ENCODE results near the gene C21orf91. TPM values are rescaled to one million over a fixed set of nuclear protein-coding genes. Genes with fewer than 3 reads are reported as not detected.
A peak's percentile ranks its signal among the peaks of the same experiment; 100 is the strongest.

C21orf91 gene
- 55.9 and 57.7 TPM in 2 replicates for polyA plus RNA-seq (2013)

DNA sequence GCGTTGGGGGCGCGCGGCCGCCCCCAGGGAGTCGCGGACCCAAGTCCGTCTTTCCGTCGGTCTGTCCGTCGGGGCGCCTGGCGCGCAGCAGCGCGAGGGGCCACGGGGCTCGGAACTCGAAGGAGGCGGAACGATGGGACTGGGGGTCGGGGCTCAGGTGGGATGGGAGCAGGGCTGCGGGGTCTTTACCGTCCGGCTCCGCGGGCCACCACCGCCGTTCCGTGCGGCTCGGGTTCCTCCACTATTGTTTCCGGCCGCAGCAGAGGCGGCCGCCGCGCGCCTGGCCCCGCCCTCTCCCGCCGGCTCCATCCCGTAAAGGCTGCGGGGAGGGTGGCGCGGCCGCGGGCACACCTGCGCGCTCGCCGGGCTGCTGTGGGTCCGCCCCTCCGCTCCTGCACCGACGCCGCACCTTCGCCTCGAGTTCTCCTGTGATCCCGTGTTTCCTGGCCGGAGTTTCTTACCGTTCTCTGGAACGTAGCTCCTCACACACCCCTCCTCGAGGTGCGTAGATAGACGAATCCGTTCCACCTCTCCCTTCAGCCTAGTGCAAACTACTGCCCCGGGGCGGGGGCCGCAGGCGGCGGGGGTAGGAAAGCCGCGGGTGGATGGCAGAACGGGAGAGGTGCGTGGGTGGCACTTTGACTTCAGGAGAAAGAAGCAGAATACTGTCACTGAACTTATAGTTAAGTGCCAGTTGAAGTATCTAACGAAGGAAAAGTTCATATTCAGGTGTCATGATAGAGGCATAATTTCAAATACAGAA, at the start of gene C21orf91:
TSS of gene C21orf91 (minus strand) at position 243 of the 763 bp plus-strand sequence. CDS start 1,038 bp downstream, outside the sequence.
- no peaks in the 10 kb centered on the region for H3K9me3 ChIP-seq (ENCODE audit: insufficient read depth, low read depth, low read length)
- peak within 1 kb of the TSS; percentile 96 for H3K4me2 ChIP-seq (ENCODE audit: low read length)
- H3K18ac ChIP-seq (ENCODE audit: low read length), result peak within 1 kb of the TSS; percentile 98
- peaks cover 11% of the 10 kb centered on the region for H3K79me2 ChIP-seq (ENCODE audit: control insufficient read depth, insufficient read depth, low read length, poor library complexity)
- H4K12ac ChIP-seq (ENCODE audit: low read depth, low read length), result peak within 1 kb of the TSS; percentile 94
- no peaks in the 10 kb centered on the region for H3K27me3 ChIP-seq (ENCODE audit: insufficient read depth, low read length)
- peak within 1 kb of the TSS; percentile 26 for H2AK5ac ChIP-seq (ENCODE audit: low read length)
- peak; percentile 88 to 90 for DNase-seq
- H2BK12ac ChIP-seq (ENCODE audit: low read length), result peak within 1 kb of the TSS; percentile 99
- peak within 1 kb of the TSS; percentile 96 for H3K9ac ChIP-seq (ENCODE audit: low read length)
- peak within 1 kb of the TSS; percentile 91 for H3K27ac ChIP-seq (ENCODE audit: low read depth, low read length)
- peak within 1 kb of the TSS; percentile 92 for H3K4me3 ChIP-seq (ENCODE audit: low read depth, low read length)
- peak within 1 kb of the TSS; percentile 99 for H4K8ac ChIP-seq (ENCODE audit: low read depth, low read length)
- peaks cover 13% of the 10 kb centered on the region for H3K79me1 ChIP-seq (ENCODE audit: low read length)
- H2BK120ac ChIP-seq (ENCODE audit: insufficient read depth, low read length, poor library complexity), result peak within 1 kb of the TSS; percentile 100
- no CpG with 5 or more reads among the region's 78 CpGs for WGBS (ENCODE audit: extremely low coverage, insufficient coverage, insufficient read length)
- peaks cover 0 to 3% of the 10 kb centered on the region in 2 experiments for H3K4me1 ChIP-seq (ENCODE audit: control insufficient read depth in 1 of 2, insufficient read depth in 2 of 2, low read length in 2 of 2)
- peak within 1 kb of the TSS; percentile 100 for H2AFZ ChIP-seq (ENCODE audit: insufficient read depth, low read length, poor library complexity)
- H2BK5ac ChIP-seq (ENCODE audit: low read depth, low read length, poor library complexity), result peak within 1 kb of the TSS; percentile 100
- H3K14ac ChIP-seq (ENCODE audit: low read length), result peak within 1 kb of the TSS; percentile 96
- peak within 1 kb of the TSS; percentile 99 for H4K91ac ChIP-seq (ENCODE audit: low read depth, low read length)
- H3K36me3 ChIP-seq (ENCODE audit: control insufficient read depth in 1 of 2, insufficient read depth in 2 of 2, low read length in 2 of 2), result peaks cover 3 to 4% of the 10 kb centered on the region in 2 experiments
- H3K4ac ChIP-seq (ENCODE audit: low read depth, low read length), result peak within 1 kb of the TSS; percentile 99
- H3K23ac ChIP-seq (ENCODE audit: low read length), result no peak within 1 kb of the TSS

DNA sequence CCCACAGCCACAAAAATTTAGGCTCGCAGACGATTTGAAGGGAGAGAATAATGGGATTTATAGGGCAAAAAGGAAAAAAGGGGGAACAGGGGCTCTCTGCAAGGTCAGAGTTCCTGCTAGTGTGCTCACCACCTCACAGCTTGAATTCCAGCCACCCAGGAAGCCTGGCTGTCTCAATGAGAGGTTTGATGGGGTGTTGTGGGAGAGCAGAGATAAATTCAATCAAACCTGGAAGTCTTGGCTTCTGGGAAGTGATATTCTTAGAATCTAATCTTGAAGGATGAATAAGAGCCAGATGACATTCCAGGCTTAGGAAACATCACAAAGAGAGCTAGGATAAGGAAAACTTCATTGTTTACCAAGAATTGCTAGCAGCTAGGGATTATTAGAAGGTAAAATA, 47.4 kb upstream of the C21orf91 start:
- no peak overlapping the region for H3K14ac ChIP-seq (ENCODE audit: low read length)

DNA sequence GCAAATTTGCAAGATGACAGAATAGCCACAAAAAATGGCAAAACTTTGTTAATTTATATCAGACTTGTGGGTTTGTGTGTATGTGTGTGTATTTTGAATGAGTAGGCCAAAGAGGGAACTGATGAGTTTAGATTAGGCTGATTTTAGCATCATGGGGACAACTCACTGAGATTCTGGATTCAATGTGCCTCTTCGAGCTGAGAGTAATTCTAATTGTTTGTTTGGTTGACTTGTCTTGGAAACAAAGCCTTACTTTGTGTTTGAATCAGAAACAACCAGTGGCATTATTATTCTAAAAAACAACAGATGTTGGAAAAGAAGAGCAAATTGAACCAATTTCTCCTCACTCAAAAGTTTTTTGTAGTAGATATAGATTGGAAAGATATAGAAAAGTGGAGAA, 40.5 kb upstream of the C21orf91 start:
- Histone ChIP-seq H3K79me1 (ENCODE audit: low read length) (no peaks in the 10 kb centered on the region), H3K23ac (ENCODE audit: low read length) (no peak overlapping the region), H3K9me3 (ENCODE audit: insufficient read depth, low read depth, low read length) (no peaks in the 10 kb centered on the region), H2AK5ac (ENCODE audit: low read length) (no peak overlapping the region), H3K79me2 (ENCODE audit: control insufficient read depth, insufficient read depth, low read length, poor library complexity) (no peaks in the 10 kb centered on the region), H3K14ac (ENCODE audit: low read length) (no peak overlapping the region), H3K36me3 (ENCODE audit: control insufficient read depth in 1 of 2, insufficient read depth in 2 of 2, low read length in 2 of 2) (no peaks in the 10 kb centered on the region), H4K12ac (ENCODE audit: low read depth, low read length) (no peak overlapping the region), H2BK120ac (ENCODE audit: insufficient read depth, low read length, poor library complexity) (no peak overlapping the region), H3K4me1 (ENCODE audit: control insufficient read depth in 1 of 2, insufficient read depth in 2 of 2, low read length in 2 of 2) (no peaks in the 10 kb centered on the region), H3K4ac (ENCODE audit: low read depth, low read length) (no peak overlapping the region), H3K27me3 (ENCODE audit: insufficient read depth, low read length) (no peaks in the 10 kb centered on the region), H2BK5ac (ENCODE audit: low read depth, low read length, poor library complexity) (no peak overlapping the region), H4K8ac (ENCODE audit: low read depth, low read length) (no peak overlapping the region), H3K18ac (ENCODE audit: low read length) (no peak overlapping the region), H3K4me3 (ENCODE audit: low read depth, low read length) (no peak overlapping the region), H4K91ac (ENCODE audit: low read depth, low read length) (no peak overlapping the region), H3K27ac (ENCODE audit: low read depth, low read length) (no peak overlapping the region), H2AFZ (ENCODE audit: insufficient read depth, low read length, poor library complexity) (no peak overlapping the region), H2BK12ac (ENCODE audit: low read length) (no peak overlapping the region), H3K9ac (ENCODE audit: low read length) (no peak overlapping the region), H3K4me2 (ENCODE audit: low read length) (no peak overlapping the region)
- no CpG with 5 or more reads among the region's 1 CpG for WGBS (ENCODE audit: extremely low coverage, insufficient coverage, insufficient read length)
- no peak for DNase-seq

More for the DNA sequence above, 47.4 kb upstream of the C21orf91 start:
- H3K4me1 ChIP-seq (ENCODE audit: control insufficient read depth in 1 of 2, insufficient read depth in 2 of 2, low read length in 2 of 2), result no peaks in the 10 kb centered on the region
- no peak overlapping the region for H3K18ac ChIP-seq (ENCODE audit: low read length)
- no peak overlapping the region for H2BK12ac ChIP-seq (ENCODE audit: low read length)
- no peak overlapping the region for H2AFZ ChIP-seq (ENCODE audit: insufficient read depth, low read length, poor library complexity)
- no peak overlapping the region for H4K91ac ChIP-seq (ENCODE audit: low read depth, low read length)
- peak overlapping the region; percentile 17 for H2BK120ac ChIP-seq (ENCODE audit: insufficient read depth, low read length, poor library complexity)
- no peak overlapping the region for H3K23ac ChIP-seq (ENCODE audit: low read length)
- H3K4me2 ChIP-seq (ENCODE audit: low read length), result no peak overlapping the region
- no peak overlapping the region for H3K4me3 ChIP-seq (ENCODE audit: low read depth, low read length)
- no peak overlapping the region for H2AK5ac ChIP-seq (ENCODE audit: low read length)
- H3K79me2 ChIP-seq (ENCODE audit: control insufficient read depth, insufficient read depth, low read length, poor library complexity), result no peaks in the 10 kb centered on the region
- no peak overlapping the region for H3K9ac ChIP-seq (ENCODE audit: low read length)
- no peak overlapping the region for H3K27ac ChIP-seq (ENCODE audit: low read depth, low read length)
- no peaks in the 10 kb centered on the region for H3K27me3 ChIP-seq (ENCODE audit: insufficient read depth, low read length)
- H2BK5ac ChIP-seq (ENCODE audit: low read depth, low read length, poor library complexity), result no peak overlapping the region
- no peak overlapping the region for H3K4ac ChIP-seq (ENCODE audit: low read depth, low read length)
- no peaks in the 10 kb centered on the region for H3K79me1 ChIP-seq (ENCODE audit: low read length)
- no peak overlapping the region for H4K8ac ChIP-seq (ENCODE audit: low read depth, low read length)
- DNase-seq, result no peak
- H4K12ac ChIP-seq (ENCODE audit: low read depth, low read length), result no peak overlapping the region
- H3K36me3 ChIP-seq (ENCODE audit: control insufficient read depth in 1 of 2, insufficient read depth in 2 of 2, low read length in 2 of 2), result no peaks in the 10 kb centered on the region
- WGBS (ENCODE audit: extremely low coverage, insufficient coverage, insufficient read length), result no CpG with 5 or more reads among the region's 2 CpGs
- no peaks in the 10 kb centered on the region for H3K9me3 ChIP-seq (ENCODE audit: insufficient read depth, low read depth, low read length)

GRCh38 chr21:17858747-17859146, 39.6 kb upstream of the C21orf91 start:
- DNase-seq, result no peak
- H2AK5ac ChIP-seq (ENCODE audit: low read length), result no peak overlapping the region
- H3K4me2 ChIP-seq (ENCODE audit: low read length), result no peak overlapping the region
- no peak overlapping the region for H3K14ac ChIP-seq (ENCODE audit: low read length)
- H2BK120ac ChIP-seq (ENCODE audit: insufficient read depth, low read length, poor library complexity), result no peak overlapping the region
- H2BK12ac ChIP-seq (ENCODE audit: low read length), result no peak overlapping the region
- no peak overlapping the region for H4K8ac ChIP-seq (ENCODE audit: low read depth, low read length)
- no peak overlapping the region for H2BK5ac ChIP-seq (ENCODE audit: low read depth, low read length, poor library complexity)
- no peaks in the 10 kb centered on the region for H3K27me3 ChIP-seq (ENCODE audit: insufficient read depth, low read length)
- H2AFZ ChIP-seq (ENCODE audit: insufficient read depth, low read length, poor library complexity), result no peak overlapping the region
- H3K9ac ChIP-seq (ENCODE audit: low read length), result no peak overlapping the region
- no peak overlapping the region for H3K18ac ChIP-seq (ENCODE audit: low read length)
- no peak overlapping the region for H4K91ac ChIP-seq (ENCODE audit: low read depth, low read length)
- H4K12ac ChIP-seq (ENCODE audit: low read depth, low read length), result no peak overlapping the region
- WGBS (ENCODE audit: extremely low coverage, insufficient coverage, insufficient read length), result no CpG with 5 or more reads among the region's 2 CpGs
- H3K23ac ChIP-seq (ENCODE audit: low read length), result no peak overlapping the region
- H3K79me1 ChIP-seq (ENCODE audit: low read length), result no peaks in the 10 kb centered on the region
- no peaks in the 10 kb centered on the region for H3K79me2 ChIP-seq (ENCODE audit: control insufficient read depth, insufficient read depth, low read length, poor library complexity)
- no peak overlapping the region for H3K27ac ChIP-seq (ENCODE audit: low read depth, low read length)
- H3K4me3 ChIP-seq (ENCODE audit: low read depth, low read length), result no peak overlapping the region
- H3K9me3 ChIP-seq (ENCODE audit: insufficient read depth, low read depth, low read length), result no peaks in the 10 kb centered on the region
- no peaks in the 10 kb centered on the region for H3K4me1 ChIP-seq (ENCODE audit: control insufficient read depth in 1 of 2, insufficient read depth in 2 of 2, low read length in 2 of 2)
- no peak overlapping the region for H3K4ac ChIP-seq (ENCODE audit: low read depth, low read length)
- H3K36me3 ChIP-seq (ENCODE audit: control insufficient read depth in 1 of 2, insufficient read depth in 2 of 2, low read length in 2 of 2), result no peaks in the 10 kb centered on the region

Measured in trophoblast cell (in vitro differentiated cells and primary cell).